Muscle of arm (tissue), 12 donors: ENCODE results near the gene PGA3. TPM values are rescaled to one million over a fixed set of nuclear protein-coding genes. Genes with fewer than 3 reads are reported as not detected.
"Not testable (repeated sequence)": the region's sequence is repeated elsewhere in the genome, so short reads cannot be mapped to it uniquely, and the experiment has no call there.

Source experiments
- DNase-seq: peaks from one replicate; pipeline ENCODE4 v3.0.0-alpha.2; 2013
- polyA plus RNA-seq, 12 donors: library from polyadenylated mRNA; unstranded; fragments of 120-200 nt; gene quantifications; one replicate each; pipeline ENCODE4 v1.2.1, GENCODE V29; 2013; ENCODE audit not compliant: insufficient read length in 12 of 12

The PGA3 gene
- polyA plus RNA-seq, 12 donors, result 0.12 to 1.4 (median 0.37) TPM; not detected in 4

DNA sequence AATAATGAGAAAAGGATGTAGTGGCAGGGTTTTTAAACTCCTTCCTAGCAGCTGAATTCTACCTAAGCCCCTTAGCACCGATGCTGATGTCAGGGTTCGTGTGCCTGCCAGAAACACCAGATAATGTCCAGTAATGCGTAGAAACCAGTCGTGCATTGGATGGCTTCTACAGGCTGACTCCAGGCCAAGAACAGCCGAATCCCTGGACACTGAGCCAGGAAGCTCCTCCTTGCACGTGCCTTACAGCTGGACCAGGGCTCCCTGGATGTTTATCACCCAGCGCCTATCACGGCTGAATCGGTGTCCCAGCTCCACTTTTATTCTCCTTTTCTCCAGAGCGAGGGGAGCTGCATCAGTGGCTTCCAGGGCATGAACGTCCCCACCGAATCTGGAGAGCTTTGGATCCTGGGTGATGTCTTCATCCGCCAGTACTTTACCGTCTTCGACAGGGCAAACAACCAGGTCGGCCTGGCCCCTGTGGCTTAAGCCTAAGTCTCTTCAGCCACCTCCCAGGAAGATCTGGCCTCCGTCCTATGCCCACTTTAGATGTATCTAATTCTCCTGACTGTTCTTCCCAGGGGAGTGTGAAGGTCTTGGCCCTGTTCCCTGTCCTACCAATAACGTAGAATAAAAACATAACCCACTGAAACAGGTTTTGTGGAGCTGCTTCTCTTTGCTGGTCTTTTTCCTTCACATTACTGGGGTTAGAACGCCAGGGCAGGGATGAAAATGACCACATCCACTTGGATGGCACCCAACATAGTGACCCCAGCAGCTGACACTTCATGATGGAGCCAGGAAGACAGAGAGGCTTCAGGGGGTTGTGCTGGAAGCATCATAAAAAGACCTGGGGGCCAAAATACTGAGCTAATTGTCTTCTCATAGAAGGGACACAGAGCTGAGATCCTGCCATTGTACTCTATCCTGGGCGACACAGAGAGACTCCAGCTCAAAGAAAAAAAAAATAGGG, 47.8 kb downstream of the PGA3 start:
- peak; percentile 67 for DNase-seq

GRCh38 chr11:61252332-61252731, 49.0 kb downstream of the PGA3 start:
- not testable (repeated sequence) for DNase-seq

- DNase-seq, result peak; percentile 24
Observed at GRCh38 chr11:61254403-61255025, 51.2 kb downstream of the PGA3 start.

DNA sequence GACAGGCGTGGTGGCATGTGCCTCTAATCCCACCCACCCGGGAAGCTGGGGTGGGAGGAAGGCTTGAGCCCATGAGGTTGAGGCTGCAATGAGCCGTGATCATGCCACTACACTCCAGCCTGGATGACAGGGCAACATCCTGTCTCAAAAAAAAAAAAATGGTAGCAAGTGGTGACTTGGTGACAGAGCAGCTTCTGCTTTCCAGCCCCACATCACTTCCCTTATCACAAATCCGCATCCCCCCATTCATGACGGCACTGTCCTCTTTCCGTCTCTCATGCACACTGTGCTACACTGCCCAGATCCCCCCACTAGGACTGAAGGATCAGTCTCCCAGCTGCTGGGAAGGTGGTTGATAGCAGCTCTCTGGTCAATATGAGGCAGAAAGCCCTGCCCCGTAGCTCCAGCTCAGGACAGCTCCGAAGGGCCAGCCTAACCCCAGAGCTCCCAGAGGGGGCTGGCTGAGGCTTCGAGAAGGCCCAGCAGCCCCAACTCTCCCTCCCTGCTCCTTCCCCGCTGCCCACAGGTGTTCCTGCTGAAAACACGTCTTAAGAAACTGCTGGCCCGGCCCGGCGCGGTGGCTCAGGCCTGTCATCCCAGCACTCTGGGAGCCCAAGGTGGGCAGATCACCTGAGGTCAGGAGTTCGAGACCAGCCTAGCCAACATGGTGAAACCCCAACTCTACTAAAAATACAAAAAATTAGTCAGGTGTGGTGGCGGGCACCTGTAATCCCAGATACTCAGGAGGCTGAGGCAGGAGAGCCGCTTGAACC, 53.6 kb downstream of the PGA3 start:
- no peak for DNase-seq

DNA sequence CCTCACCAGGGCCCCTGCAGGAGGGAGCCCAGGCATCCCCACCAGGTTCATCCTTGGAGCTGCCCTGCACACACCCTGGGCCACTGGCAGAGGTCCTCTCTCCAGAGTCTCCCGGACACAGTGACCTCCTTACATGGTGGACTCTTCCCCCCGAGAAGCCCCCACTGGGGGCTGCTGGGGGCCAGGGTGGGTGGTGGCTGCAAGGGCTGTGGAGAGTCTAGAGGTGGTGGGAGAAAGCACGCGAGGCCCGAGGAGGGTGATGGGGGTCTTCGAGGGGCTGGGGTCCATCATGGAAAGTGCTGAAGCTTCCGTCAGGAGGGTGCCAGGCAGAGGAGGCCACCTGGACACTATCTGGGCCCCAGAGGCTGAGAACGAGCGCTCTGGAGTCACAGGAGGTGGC, 55.2 kb downstream of the PGA3 start:
- DNase-seq, result no peak

GRCh38 chr11:61259363-61259762, 56.0 kb downstream of the PGA3 start:
- no peak for DNase-seq

Other genes with a start within 250 kb of the PGA3 start
- gene CD6, start 231.8 kb upstream of the PGA3 start, polyA plus RNA-seq, result 1 to 10 TPM in 2 of 12 donors, under 1 TPM in 8, not detected in 2; 0.33 to 2.1 (median 0.81) TPM
- gene CD5, start 101.0 kb upstream of the PGA3 start, polyA plus RNA-seq, result 1 to 10 TPM in 1 of 12 donors, under 1 TPM in 7, not detected in 4; 0.05 to 1.7 (median 0.11) TPM
- 10 to 100 TPM in 11 of 12 donors, not detected in 1; 13.3 to 21.1 (median 15.7) TPM for gene VPS37C, start 42.1 kb upstream of the PGA3 start, polyA plus RNA-seq
- 1 to 10 TPM in 5 of 12 donors, under 1 TPM in 5, not detected in 2; 0.22 to 2.6 (median 1.2) TPM for gene PGA4, start 18.8 kb downstream of the PGA3 start, polyA plus RNA-seq
- gene PGA5, start 37.7 kb downstream of the PGA3 start, polyA plus RNA-seq, result 1 to 10 TPM in 6 of 12 donors, under 1 TPM in 4, not detected in 2; 0.32 to 1.9 (median 1.1) TPM
- gene VWCE, start 91.8 kb downstream of the PGA3 start, polyA plus RNA-seq, result 1 to 10 TPM in 10 of 12 donors, not detected in 2; 3.5 to 9.0 (median 5.2) TPM
- gene DDB1, start 129.6 kb downstream of the PGA3 start, polyA plus RNA-seq, result 100 to 1,000 TPM; 158 to 355 (median 188) TPM
- gene TKFC, start 129.7 kb downstream of the PGA3 start, polyA plus RNA-seq, result 10 to 100 TPM in 11 of 12 donors, not detected in 1; 12.4 to 43.6 (median 18.2) TPM
- gene CYB561A3, start 158.4 kb downstream of the PGA3 start, polyA plus RNA-seq, result 10 to 100 TPM in 11 of 12 donors, not detected in 1; 13.4 to 37.7 (median 17.1) TPM
- 10 to 100 TPM in 11 of 12 donors, not detected in 1; 13.8 to 75.4 (median 23.4) TPM for gene TMEM138, start 158.9 kb downstream of the PGA3 start, polyA plus RNA-seq
- 10 to 100 TPM in 11 of 12 donors, not detected in 1; 11.6 to 21.2 (median 16.0) TPM for gene TMEM216, start 189.1 kb downstream of the PGA3 start, polyA plus RNA-seq
- 100 to 1,000 TPM in 1 of 12 donors, 10 to 100 TPM in 10, not detected in 1; 65.5 to 116 (median 74.9) TPM for gene CPSF7, start 226.5 kb downstream of the PGA3 start, polyA plus RNA-seq
- 10 to 100 TPM in 11 of 12 donors, not detected in 1; 29.1 to 36.6 (median 30.4) TPM for gene SDHAF2, start 226.6 kb downstream of the PGA3 start, polyA plus RNA-seq